CD4-positive, alpha-beta T cell treated with Interleukin-10 for 1 hour (primary cell): ENCODE measurements around the gene RASGRP1.

ENCODE experiments used
- DNase-seq: peaks from one replicate; pipeline ENCODE4 v3.0.0-alpha.2; 2020

The RASGRP1 gene

DNA sequence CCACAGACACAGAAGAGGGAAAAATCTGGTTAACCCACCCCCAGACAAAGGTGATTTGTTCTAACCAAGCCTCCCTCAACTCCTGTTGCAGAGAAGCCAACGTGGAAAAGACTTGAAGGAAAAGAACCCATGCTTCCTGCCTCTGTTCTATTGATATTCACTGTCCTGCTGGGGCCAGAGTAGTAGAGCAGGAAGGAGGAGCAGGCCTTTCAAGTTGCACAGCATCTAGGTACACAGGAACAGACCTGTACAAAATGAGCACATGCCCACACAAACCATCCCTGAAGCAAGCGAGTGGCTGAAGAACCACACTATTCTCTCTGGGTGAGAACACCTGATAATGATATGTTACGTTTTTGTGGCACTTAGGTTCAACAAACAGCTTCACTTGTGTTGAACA, 29.9 kb downstream of the RASGRP1 start:
- no peak for DNase-seq

DNA sequence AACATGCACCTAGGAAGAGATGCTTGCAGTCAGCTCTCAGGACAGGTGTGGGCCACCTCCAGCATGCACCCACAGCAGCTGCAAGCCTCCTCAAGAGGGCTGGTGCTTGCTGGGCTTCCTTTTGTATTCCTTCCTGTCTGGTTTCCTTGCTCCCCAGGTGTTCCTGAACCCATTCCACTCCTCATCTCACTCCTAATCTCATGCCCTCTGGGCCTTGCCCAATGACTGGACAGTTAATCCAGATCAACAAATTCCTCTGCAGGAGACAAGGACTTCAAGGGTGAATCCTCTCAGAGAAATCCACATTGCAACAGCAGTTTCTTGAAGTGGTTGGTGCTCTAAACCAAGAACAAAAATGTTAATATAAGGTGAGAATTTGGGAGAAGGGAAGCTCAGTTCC, 30.7 kb downstream of the RASGRP1 start:
- DNase-seq = no peak

DNA sequence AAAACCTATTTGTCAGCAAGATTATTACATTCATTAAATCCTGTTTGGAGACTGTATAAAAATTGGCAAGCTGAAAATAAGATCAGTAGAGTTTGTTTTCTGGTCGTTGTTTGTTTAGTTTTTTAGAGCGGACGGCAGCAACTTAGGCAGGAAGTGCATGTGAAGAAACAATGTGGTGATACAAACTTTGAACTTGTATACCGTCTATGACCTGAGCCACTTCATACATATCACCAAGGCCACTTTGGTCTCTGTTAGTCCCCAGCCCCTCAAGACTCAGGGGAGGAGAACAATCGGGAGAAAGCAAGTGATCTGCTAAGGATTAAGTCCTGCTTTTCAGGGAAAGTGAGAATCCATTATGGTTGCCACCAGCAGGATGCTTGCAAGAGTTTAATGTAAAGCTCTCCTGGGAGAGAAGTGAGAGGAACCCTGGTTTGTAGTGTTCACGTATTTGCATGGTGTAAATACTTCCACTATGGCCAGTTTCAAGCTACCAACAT, 31.1 kb downstream of the RASGRP1 start:
- DNase-seq = no peak

DNA sequence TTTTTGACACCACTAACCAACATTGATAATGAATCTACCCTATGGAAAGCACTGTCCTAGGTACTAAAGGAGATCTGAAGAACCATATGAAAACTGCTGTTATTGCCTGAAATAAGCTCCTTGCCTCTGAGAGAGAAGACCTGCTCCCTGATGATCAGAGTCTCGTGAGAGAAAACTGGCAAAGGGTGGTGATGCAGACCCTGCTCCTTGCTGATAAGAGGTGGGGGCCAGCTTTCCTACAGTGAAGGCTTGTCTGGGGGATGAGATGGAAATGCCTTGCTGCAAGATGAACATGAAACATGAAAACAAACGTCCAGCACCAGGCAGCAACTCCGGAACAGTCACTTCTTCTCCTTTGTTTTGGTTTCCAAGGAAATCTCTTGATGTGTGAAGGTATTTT, 31.9 kb downstream of the RASGRP1 start:
- no peak for DNase-seq

DNA sequence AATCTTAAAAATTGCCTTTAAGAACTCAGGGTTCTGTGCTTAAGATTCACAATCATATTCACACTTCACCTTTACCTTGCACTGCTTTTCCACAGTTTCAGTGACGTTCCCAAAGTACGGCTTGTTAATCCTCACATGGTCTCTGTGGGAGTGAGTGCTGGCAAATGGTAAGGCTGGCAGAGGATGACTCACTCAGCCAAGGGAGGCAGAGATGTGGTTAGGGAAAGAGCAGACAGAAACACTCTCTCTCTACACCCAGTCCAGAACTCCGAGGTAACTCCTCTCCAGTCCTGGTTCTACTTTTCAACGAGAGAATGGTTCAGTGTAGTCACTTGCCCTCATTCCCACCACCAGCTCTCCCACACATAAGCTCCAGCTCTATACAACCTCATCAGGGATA, 33.1 kb downstream of the RASGRP1 start:
- DNase-seq = no peak

DNA sequence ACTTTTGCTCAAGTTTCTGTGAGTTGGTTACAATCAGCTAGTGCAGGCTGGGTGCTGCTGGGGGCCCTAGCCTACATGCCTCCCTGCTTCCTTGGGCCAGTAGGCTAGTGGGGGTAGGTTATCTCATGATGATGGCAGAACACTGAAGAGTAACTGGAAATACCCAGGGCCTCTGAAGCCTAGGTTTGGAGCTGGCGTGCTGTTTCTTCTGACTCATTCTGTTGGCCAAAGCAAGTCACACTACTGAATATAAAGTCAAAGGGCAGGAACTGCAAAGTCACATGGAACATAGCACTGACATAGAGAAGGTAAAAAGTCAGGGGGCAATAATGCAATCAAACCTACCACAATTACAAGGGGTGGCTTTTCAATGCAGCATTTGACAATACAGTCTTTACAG, 34.5 kb downstream of the RASGRP1 start:
- no peak for DNase-seq

DNA sequence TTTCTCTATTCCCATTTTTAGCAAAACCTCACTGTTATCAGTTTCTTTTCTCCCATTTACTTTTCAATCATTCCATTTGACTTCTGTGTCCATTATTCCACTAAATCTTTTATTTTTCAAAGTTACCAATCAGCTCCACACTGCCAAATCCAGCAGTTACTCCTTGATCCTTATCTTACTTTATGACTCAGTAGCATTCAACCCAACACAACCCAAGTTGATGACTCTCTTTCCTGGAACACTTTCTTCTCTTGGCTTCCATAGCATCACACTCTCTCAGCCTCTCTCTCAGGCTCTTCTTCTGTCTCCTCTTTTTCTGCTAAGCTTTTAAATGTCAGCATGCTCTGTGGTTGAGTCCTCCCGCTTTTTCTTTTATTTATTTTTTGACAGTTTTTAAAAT, 36.3 kb downstream of the RASGRP1 start:
- DNase-seq = no peak

DNA sequence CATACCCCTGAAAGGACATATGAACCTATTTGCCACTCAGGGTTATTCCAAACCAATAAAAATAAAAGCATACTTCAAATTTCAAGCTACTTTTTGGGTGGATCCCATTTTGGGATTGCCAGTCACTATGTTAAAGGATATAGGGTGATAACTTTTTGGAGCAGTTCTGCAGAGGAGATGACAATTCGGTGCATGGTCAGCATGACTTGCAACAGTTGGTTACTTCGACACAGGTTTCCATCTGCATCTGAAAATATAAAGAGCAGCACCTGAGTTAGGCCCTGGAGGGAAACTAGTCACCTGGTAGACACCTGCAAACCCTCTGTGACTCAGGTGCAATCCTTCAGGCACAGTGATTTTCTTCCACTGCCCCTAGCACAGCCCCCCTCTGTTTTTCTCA, 38.5 kb downstream of the RASGRP1 start:
- DNase-seq = no peak

DNA sequence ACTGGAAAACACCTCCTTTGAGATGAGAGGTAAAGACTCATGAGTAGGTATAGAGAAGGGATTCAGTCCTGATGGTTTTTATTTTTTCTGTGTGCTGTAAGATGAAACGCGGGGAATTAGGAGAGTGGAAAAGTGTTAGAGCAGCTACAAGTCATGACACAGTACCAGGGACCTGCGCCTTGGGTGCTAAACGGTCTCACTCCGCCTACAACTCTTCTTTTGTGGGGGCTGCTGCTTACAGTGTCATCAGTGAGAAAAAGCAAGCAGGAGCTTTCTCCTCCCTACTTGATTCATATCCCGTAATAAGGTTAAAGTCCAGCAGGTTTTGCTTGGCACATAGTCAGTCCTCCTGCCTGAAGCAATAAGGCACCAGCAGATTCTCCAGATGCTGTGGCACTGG, 39.1 kb downstream of the RASGRP1 start:
- no peak for DNase-seq

DNA sequence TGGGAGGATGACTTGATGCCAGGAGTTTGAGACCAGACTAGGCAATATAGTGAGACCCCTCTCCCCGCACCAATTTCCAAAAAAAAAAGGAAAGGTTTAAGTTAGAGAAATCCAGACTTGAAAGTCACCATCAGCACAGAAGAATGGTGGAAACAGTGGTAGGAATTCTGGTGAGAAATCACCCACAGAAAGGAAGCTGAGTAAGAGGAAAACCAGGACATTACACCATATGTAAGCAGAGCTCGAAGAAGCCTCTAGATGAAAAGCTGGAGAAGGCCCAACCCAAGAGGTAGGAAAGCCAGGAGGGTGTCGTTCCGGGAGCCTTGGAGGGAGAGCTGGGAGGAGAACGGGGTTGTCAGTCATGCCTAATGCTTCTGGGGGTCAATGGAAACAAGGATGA, 40.5 kb downstream of the RASGRP1 start:
- no peak for DNase-seq

DNA sequence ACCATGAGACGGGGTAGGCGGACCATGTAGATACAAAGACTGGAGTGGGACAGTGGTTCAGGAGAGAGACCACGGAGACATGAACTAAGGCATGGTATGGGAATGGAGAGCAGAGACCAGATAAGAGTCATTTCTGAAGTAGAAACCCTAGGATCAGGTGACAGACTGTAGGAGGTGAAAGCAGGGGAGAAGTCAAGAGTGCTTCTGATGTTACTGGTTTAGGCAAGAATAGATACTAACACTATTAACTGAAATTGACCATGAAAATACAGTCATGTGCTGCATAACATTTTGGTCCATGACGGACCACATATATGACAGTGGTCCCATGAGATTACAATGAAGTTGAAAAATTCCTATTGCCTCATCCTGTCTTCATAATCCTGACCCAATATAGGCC, 41.7 kb downstream of the RASGRP1 start:
- no peak for DNase-seq

DNA sequence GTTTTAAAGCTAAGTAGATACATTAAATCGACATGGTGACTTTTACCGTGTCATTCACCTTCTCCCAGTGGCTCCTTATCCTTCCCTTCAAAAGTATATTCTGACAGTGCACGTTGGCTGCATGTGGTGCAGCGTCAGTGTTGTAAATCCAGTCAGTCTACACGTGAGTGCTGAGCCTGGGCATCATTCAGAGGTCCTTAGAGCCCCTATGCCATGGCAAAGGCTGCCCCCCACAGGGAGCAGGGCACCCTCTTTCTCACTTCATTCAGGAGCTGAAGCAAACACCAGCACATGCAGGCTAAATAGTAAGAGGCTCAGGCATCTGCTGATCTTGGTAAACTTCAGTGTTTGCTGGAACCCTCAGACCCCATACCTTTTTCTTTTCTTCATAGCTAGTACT, 43.3 kb downstream of the RASGRP1 start:
- no peak for DNase-seq

DNA sequence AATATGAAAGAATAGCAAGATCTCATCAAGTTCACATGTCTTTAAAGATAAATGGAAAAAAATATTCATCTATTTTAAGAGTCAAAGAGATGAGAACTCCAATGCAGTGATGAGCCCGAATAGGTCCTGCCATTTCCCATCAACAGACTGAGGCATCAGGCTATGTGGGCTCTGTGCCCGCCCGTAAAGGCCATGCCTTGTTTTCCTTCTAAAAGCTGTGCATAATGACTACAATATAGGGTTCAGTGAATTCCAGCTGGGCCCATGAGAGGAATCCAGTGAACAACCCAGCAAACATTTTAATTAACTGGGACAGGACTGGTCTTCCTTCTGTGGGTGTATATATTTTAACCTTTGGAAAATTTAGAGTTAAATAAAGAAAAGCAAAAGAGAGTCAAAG, 44.6 kb downstream of the RASGRP1 start:
- no peak for DNase-seq

DNA sequence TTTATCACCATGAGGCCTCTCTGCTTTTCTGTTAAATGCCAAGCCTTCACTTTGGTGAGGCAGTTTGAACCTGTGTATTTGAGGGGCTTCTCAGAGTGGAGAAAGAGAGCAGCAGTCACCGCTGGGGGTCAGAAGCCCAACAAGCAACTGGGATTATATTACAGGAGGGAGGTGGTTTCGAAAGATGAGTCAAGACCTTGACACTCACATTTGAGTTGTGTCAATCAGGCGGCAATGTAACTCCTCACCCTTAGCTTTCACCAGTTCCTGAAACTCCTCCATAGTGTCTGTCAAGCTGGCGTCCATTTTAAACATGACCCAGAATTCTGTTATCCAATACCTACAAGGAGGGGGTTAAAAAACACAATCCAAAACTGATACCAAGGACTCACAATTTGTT, 46.5 kb downstream of the RASGRP1 start:
- DNase-seq = no peak

DNA sequence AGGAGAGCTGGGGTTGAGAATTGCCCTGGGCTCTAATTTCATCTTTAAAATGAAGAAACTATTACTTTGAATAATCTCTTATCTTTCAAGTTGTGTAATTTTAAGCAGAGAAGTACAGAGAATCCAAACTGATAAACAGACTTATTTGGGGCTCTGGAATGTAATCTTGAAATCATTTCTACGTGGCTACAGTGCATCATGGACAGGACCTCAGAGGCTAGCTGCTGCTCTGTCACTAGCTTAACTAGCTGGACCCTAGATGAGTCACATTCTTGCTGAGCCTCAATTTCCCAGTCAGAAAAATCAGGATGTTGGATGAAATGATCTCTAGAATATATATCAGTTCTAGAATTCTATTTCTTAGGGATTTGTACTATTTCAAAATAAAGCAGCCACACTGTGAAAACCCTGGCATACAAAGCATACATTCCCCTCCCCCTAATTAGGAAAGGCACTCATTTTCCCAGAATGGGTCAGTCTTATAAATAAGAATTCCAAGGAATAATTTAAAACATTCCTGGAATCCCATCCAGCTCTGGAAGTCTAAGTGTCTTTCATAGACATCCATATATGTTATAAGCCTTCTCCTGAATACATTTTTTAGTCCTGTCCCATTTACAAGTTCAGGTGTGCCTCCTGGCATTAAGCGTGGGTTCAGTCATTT, 47.2 kb downstream of the RASGRP1 start:
- DNase-seq = no peak

DNA sequence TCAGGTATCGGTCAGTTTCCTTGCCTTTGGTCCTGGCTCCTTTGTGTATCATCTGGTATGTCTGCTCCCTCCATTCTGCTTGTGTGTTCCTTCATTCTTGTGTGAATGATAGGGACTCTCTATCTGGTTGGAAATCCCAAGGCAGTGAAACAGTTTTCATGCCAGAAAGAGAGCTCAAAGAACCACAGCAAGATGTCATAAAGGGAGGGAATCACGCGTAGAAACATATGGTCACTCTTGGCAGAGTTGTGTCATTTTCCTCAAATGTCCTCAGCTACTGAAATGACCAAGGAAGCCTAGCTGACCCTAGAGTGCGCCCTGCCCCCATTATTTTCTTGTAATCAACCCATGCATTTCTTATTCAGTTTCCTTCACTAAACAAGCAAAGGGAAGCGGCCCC, 48.0 kb downstream of the RASGRP1 start:
- DNase-seq = no peak

DNA sequence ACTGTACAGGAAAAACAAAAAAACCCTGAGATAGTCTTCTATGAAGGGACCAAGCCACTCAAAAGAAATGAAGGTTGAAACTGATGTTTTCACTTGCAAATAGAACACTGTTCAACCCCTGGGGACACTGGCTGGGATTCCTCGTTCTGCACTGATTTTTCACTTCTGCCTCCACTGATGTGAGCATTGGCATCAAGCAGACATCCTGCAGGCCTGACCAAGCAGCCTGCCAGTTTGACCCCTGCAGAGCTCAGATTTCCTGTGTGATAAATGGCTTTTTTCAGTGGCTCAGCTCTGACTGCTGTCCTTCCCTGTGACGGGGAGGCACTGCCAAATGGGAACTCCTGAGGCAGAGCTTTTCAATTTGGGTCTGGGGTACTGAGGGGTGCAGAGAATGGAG, 50.0 kb downstream of the RASGRP1 start:
- no peak for DNase-seq

DNA sequence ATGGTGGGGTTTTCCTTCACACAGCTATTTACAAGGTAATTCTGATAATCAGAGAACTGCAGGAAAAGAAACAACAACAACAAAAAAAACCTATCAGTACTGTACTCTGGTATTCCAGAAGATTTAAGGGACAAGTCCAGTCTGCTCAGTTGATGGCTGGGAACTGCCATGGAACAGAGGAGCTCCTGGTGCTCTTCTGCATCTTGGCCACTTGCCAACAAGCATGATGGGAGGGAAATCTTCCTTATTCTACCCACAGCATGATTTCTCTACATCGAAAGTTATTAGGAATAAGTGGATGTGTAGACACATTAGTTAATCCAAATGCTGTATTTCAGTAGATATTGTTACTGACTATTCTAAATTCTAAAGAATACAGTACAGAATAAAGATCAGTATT, 51.7 kb downstream of the RASGRP1 start:
- DNase-seq = no peak

DNA sequence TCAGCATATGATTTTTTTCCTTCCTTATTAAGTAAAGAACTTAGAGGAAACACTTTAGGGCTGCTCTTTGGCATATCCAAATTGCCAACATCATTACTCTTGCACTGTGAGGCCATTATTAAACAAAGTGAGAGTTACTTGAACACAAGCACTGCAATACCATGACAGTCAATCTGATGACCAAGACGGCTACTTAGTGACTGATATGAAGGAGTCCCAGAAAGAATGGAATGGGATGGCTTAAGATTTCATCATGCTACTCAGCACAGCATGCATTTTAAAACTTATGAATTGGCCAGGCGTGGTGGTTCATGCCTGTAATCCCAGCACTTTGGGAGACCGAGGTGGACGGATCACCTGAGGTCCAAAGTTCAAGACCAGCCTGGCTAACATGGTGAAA, 55.5 kb downstream of the RASGRP1 start:
- DNase-seq = no peak

DNA sequence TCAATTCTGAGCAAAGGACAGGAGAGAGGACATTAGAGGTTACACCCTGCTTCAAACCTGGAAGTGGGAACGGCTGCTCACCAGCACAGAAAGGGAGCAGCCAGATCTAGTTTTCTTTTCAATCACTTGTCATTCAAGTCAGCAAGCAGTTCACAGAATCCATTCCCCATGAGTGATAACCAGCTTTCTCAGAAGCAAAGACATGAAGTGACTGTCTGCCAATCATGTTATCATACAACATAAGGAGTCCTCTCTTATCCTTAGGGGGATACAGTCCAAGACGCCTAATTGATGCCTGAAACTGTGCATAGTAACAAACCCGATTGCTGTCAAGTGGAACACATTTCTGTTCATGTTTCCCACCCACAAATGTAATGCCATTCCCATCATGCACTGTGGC, 56.0 kb downstream of the RASGRP1 start:
- no peak for DNase-seq

DNA sequence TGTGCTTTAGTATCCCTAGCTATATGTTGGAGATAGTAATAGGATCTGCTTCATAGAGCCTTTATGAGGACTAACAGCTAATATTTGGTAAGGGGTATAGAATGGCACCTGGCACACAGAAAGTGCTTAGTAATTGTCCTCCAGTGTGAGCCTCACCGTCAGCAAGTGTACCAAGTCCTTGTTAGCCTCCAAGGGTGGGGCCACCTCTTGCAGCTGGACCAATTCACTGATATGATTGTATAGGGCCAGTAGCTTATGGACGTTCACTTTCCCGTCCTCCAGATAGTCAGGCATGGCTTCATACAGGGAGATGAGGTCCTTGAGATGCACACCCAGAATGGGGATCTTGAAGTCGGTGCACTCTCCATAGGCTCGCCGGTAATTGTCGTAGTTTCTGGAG, 57.0 kb downstream of the RASGRP1 start:
- no peak for DNase-seq

DNA sequence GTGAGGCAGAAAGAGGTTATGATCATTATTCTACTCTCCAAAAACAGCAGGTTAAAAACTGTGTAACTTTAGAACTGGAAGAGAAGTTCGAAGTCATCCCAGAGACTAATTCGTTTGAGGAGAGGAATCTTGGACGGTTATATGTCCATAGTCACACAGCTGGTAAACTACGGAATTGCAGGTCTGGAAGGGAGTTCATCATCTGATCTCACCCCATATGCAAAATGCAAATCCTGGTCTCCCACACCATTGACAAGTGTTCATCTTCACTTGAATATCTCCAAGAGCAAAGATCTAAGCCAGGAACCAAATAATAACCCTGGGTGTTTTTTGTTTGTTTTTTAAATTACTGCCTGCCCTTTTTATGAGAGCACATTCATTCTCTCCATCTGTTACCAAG, 57.6 kb downstream of the RASGRP1 start:
- DNase-seq = no peak

DNA sequence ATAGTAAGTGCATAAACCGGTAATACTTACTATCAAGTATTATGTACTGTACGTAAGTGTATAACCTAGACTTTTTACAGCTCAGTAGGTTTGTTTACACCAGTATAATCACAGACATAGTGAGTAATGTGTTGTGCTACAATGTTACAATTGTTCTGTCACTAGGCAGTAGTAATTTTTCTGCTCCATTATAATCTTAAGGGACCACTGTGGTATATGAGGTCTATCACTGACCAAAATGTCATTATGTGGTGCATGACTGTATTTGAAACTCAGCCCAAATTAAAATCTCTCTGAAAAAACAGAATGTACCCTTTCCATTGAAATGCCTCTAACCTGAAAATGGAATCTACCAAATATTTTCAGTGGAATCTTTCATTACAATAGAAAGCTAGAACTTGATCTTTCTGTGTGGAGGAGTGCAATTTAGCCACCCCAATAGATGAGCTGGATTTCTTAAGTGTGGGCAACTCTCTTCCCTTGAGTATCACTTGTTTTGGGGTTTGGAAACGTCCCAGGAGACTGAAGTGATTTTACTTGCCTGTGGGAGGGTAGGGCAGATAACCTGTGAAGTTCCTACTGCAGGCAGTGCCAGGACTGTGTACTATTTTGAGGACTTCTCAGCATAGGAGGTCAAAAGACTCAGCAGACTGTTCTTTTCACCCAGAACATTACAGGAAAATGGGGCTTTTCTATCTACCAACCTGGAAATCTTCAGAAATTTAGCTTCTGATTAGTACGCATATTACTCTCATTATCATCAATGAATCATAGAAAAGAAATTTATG, 59.7 kb downstream of the RASGRP1 start:
- no peak for DNase-seq

DNA sequence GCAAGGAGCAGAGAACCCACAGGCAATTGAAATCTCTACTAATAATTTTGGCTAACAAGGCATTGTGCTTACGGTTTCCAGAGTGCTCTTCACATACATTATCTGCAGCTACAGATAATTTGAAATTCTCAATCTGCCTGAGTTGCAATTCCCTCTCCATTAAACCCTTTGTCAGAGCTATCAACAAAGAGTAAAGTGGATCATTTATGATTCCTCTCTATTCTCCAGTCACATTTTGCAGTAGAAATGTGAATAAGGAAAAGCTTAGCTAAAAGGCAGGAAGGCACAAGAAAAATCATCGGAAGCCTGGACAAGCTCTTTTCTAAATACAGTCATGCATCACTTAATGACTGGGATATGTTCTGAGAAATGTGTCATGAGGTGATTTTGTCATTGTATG, 61.1 kb downstream of the RASGRP1 start:
- DNase-seq = no peak

DNA sequence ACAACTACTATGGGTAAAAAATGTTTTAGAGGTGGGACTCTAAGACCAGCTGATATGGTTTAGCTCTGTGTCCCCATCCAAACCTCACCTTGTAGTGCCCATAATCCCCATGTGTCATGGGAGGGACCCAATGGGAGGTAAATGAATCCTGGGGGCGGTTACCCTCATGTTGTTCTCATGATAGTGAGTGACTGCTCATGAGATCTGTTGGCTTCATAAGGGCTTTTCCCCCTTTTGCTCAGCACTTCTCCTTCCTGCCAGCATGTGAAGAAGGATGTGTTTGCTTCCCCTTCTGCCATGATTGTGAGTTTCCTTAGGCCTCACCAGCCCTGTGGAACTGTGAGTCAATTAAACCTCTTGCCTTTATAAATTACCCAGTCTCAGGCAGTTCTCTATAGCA, 65.0 kb downstream of the RASGRP1 start:
- DNase-seq = no peak
